Loucy (cell line): Measurements from ENCODE around the gene MAML2.

Experiments
- H2AFZ ChIP-seq: fragments of 200-600 bp; sonication (generic); 2 replicates; pipeline ENCODE4 v1.6.0; 2016; ENCODE audit warnings: antibody characterized with exemption, mild to moderate bottlenecking, low read length, moderate library complexity
- H3F3A ChIP-seq: fragments of 200-600 bp; 2 replicates; pipeline ENCODE4 v1.6.0; 2016; ENCODE audit warnings: antibody characterized with exemption, low read depth, mild to moderate bottlenecking
- H3K27me3 ChIP-seq: fragments of 200-600 bp; sonication (generic); 2 replicates; pipeline ENCODE4 v1.6.1; 2014; ENCODE audit warnings: low read length, mild to moderate bottlenecking; ENCODE audit not compliant: insufficient read depth, poor library complexity, severe bottlenecking
- H3K36me3 ChIP-seq: fragments of 200-600 bp; sonication (generic); 2 replicates; pipeline ENCODE4 v1.6.1; 2016; ENCODE audit warnings: low read length; ENCODE audit not compliant: insufficient read depth
- H3K4me1 ChIP-seq: fragments of 200-600 bp; sonication (generic); 2 replicates; pipeline ENCODE4 v1.5.1; 2014; ENCODE audit warnings: low read length, mild to moderate bottlenecking; ENCODE audit not compliant: insufficient read depth, poor library complexity, severe bottlenecking
- H3K4me2 ChIP-seq: fragments of 200-600 bp; sonication (generic); 2 replicates; pipeline ENCODE4 v1.6.0; 2014; ENCODE audit warnings: antibody characterized with exemption, low read length, low read depth, mild to moderate bottlenecking; ENCODE audit not compliant: poor library complexity, severe bottlenecking
- H3K4me3 ChIP-seq: fragments of 200-600 bp; sonication (generic); 2 replicates; pipeline ENCODE4 v1.5.1; 2014; ENCODE audit warnings: low read length, mild to moderate bottlenecking, mixed read lengths; ENCODE audit not compliant: poor library complexity, severe bottlenecking
- H3K79me2 ChIP-seq: fragments of 200-600 bp; sonication (generic); 2 replicates; pipeline ENCODE4 v1.6.1; 2014; ENCODE audit warnings: low read length; ENCODE audit not compliant: insufficient read depth
- H3K9ac ChIP-seq: fragments of 200-600 bp; sonication (generic); 2 replicates; pipeline ENCODE4 v1.6.0; 2014; ENCODE audit warnings: mild to moderate bottlenecking, low read depth, low read length, moderate library complexity; ENCODE audit not compliant: poor library complexity, severe bottlenecking
- H3K9me2 ChIP-seq: fragments of 200-600 bp; sonication (generic); replicated peaks from 2 replicates; pipeline ENCODE4 v1.6.1; 2016; ENCODE audit warnings: low read depth, low read length, mixed read lengths
- H3K9me3 ChIP-seq: fragments of 200-600 bp; sonication (generic); 2 replicates; pipeline ENCODE4 v1.6.1; 2014; ENCODE audit warnings: mild to moderate bottlenecking, antibody characterized with exemption, low read length, low read depth; ENCODE audit not compliant: insufficient read depth
- H4K20me1 ChIP-seq: fragments of 200-600 bp; sonication (generic); 2 replicates; pipeline ENCODE4 v1.6.0; 2014; ENCODE audit warnings: antibody characterized with exemption, low read length, mild to moderate bottlenecking; ENCODE audit not compliant: insufficient read depth, poor library complexity, severe bottlenecking
- EZH2phosphoT487 ChIP-seq: fragments of 200-600 bp; IDR thresholded peaks from 2 replicates; pipeline ENCODE4 v1.6.1; 2018; ENCODE audit warnings: antibody characterized with exemption, mild to moderate bottlenecking, moderate library complexity, borderline replicate concordance
- TF ChIP-seq, protein P1 (sequence below): fragments of 200-600 bp; sonication (generic); conservative IDR thresholded peaks from 2 replicates; pipeline ENCODE4 v1.5.1; 2014; ENCODE audit warnings: mild to moderate bottlenecking, antibody characterized with exemption, low read length

The MAML2 gene

DNA sequence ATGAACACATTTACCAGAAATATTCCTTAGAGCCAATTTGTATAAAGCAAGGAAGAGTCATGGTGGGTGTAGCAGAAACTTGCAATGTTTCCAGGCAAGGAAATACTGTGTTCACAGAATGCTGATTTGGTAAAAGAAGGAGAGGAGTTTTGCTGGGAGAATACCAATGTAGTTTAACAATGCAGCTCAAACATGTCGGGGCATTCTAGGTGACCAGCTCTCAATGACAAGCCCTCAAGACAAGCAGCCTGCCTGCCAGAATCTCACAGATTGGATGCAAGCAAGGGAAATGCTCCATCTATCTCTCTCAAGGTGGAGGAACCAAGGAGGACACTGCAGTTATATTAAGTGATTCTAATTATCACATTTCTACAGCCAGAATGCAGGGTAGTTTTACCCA lies 190.4 kb downstream of the MAML2 start:
- Histone ChIP-seq H3K9me3 (no peaks in the 10 kb centered on the region), H3K4me2 (no peak overlapping the region), H3K9me2 (no peaks in the 10 kb centered on the region), H3F3A (no peaks in the 10 kb centered on the region), H3K4me1 (peaks cover 24% of the 10 kb centered on the region), H3K79me2 (no peaks in the 10 kb centered on the region), H3K36me3 (no peaks in the 10 kb centered on the region), H3K4me3 (no peak overlapping the region), H2AFZ (no peak overlapping the region), H3K27me3 (no peaks in the 10 kb centered on the region), H3K9ac (no peak overlapping the region), H4K20me1 (no peaks in the 10 kb centered on the region)
- TF ChIP-seq, protein P1, sequence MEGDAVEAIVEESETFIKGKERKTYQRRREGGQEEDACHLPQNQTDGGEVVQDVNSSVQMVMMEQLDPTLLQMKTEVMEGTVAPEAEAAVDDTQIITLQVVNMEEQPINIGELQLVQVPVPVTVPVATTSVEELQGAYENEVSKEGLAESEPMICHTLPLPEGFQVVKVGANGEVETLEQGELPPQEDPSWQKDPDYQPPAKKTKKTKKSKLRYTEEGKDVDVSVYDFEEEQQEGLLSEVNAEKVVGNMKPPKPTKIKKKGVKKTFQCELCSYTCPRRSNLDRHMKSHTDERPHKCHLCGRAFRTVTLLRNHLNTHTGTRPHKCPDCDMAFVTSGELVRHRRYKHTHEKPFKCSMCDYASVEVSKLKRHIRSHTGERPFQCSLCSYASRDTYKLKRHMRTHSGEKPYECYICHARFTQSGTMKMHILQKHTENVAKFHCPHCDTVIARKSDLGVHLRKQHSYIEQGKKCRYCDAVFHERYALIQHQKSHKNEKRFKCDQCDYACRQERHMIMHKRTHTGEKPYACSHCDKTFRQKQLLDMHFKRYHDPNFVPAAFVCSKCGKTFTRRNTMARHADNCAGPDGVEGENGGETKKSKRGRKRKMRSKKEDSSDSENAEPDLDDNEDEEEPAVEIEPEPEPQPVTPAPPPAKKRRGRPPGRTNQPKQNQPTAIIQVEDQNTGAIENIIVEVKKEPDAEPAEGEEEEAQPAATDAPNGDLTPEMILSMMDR: no peak
- no peak for TF ChIP-seq EZH2phosphoT487

- no peaks in the 10 kb centered on the region for H3K9me3 ChIP-seq
- H3K4me3 ChIP-seq: no peak overlapping the region
- no peaks in the 10 kb centered on the region for H3F3A ChIP-seq
- H3K4me1 ChIP-seq: peaks cover 21% of the 10 kb centered on the region
- H3K36me3 ChIP-seq: no peaks in the 10 kb centered on the region
- TF ChIP-seq, protein P1: no peak
- no peak for TF ChIP-seq EZH2phosphoT487
- H2AFZ ChIP-seq: no peak overlapping the region
- no peaks in the 10 kb centered on the region for H3K27me3 ChIP-seq
- H3K79me2 ChIP-seq: no peaks in the 10 kb centered on the region
- H3K9ac ChIP-seq: no peak overlapping the region
- no peaks in the 10 kb centered on the region for H4K20me1 ChIP-seq
- H3K9me2 ChIP-seq: no peaks in the 10 kb centered on the region
- no peak overlapping the region for H3K4me2 ChIP-seq
Observed at GRCh38 chr11:96151501-96151900, 191.5 kb downstream of the MAML2 start.

DNA sequence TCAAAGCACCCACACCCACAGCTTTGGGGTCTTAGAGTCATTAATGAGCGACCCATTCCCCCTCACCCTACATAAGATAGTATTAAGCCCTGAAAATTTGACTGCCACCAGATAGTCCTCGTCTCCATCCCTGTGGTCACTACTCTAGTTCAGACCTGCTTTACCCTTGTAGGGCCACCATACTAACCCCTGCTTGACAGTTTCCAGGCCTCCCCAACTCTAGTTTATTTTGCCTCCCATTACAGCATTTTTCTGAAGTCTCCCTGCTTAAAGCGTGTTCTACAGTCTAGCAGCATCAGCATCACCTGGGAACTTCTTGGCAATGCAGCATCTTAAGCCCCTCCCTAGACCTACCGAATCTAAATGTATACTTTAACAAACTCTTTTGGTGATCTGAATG lies 192.4 kb downstream of the MAML2 start:
- Histone ChIP-seq H4K20me1 (no peaks in the 10 kb centered on the region), H3K4me3 (no peak overlapping the region), H3K9ac (no peak overlapping the region), H2AFZ (no peak overlapping the region), H3K9me2 (no peaks in the 10 kb centered on the region), H3K4me2 (no peak overlapping the region), H3K9me3 (no peaks in the 10 kb centered on the region), H3F3A (no peaks in the 10 kb centered on the region), H3K36me3 (no peaks in the 10 kb centered on the region), H3K27me3 (no peaks in the 10 kb centered on the region), H3K79me2 (no peaks in the 10 kb centered on the region), H3K4me1 (peaks cover 13% of the 10 kb centered on the region)
- TF ChIP-seq EZH2phosphoT487: no peak
- TF ChIP-seq, protein P1: no peak
